NCI-H2196 treated with DMSO at 0.1 percent for 48 hours (cell line): ENCODE data around the gene ERV3-1.
A peak's percentile ranks its signal among the peaks of the same experiment; 100 is the strongest.
"Not testable (repeated sequence)": the region's sequence is repeated elsewhere in the genome, so short reads cannot be mapped to it uniquely, and the experiment has no call there.

Experiments used
- DNase-seq: peaks from one replicate; lab custom pipeline; 2025; ENCODE audit not compliant: unreplicated experiment; lab: John Stamatoyannopoulos, UW

ERV3-1 gene

GRCh38 chr7:65001291-65001814 is 5.1 kb downstream of the ERV3-1 start:
- no peak for DNase-seq

- no peak for DNase-seq
Observed at GRCh38 chr7:64999165-65000004, 7.1 kb downstream of the ERV3-1 start.

DNA sequence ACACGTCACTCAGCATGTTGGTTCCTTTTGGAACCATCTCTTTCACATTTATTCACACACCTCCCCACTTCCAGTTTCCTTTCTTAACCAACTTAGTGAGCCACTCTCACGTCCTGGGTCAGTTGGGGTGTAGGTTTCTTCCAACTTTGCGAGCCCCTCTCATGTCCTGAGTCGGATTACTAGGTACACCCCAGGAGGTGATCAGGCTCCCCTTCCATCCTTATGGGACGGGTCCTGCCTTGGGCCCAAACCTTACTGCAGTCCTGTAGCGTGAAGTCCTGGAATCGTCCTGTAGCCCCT is 7.7 kb downstream of the ERV3-1 start:
- DNase-seq: no peak

GRCh38 chr7:64997927-64998391 is 8.5 kb downstream of the ERV3-1 start:
- peak; percentile 27 for DNase-seq

- no peak for DNase-seq
Observed at GRCh38 chr7:64997164-64997908, 9.2 kb downstream of the ERV3-1 start.

GRCh38 chr7:64996305-64996704 is 10.2 kb downstream of the ERV3-1 start:
- DNase-seq: no peak

DNA sequence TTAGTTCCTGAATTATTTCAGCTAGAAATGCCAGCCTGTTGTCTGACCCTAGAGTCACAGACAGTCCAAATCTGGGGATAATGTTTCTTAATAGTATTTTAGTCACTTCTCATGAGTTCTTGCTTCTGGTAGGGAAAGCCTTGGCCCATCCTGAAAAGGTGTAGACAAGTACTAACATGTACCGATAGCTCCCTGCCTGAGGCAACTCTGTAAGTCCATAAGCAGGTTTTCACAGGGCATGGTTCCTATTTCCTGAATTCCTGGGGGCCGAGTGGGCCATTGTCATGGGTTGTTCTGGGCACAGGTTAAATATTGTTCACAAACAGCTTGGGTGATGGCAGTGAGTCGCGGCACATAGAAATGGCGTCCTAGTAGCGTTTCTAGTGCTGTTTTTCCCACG is 12.6 kb downstream of the ERV3-1 start:
- no peak for DNase-seq

GRCh38 chr7:64992971-64993370 is 13.5 kb downstream of the ERV3-1 start:
- DNase-seq: no peak

DNA sequence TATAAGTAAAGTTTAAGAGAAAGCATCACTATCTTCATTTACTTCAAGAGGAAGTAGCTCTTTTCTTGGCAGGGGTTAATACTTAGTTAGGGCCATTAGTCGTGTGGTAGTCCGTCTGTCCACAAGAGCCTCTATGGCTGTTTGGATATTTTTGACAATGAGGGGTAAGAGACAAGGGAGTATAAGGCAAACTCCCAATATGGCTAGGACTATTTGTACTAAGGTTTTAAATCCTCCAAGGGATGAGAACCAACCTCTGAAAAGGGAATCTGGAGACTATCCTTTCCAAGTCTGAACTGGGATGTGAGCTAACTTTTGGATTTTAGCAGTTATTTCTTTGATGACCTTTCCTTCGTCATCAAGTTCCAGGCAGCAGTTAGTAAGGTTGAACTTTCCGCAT is 15.6 kb downstream of the ERV3-1 start, which contains the start of gene ZNF117:
ZNF117 (minus strand) TSS at position 101 of the 400 bp plus-strand sequence.
- DNase-seq: no peak

GRCh38 chr7:64990216-64990615 is 16.3 kb downstream of the ERV3-1 start:
- no peak for DNase-seq

- DNase-seq: no peak
Observed at GRCh38 chr7:64978497-64979203, 27.8 kb downstream of the ERV3-1 start.

- DNase-seq: no peak
Observed at GRCh38 chr7:64965594-64965993, 40.9 kb downstream of the ERV3-1 start.

- peak; percentile 8 for DNase-seq
Observed at GRCh38 chr7:64959072-64959747, 47.3 kb downstream of the ERV3-1 start.

DNA sequence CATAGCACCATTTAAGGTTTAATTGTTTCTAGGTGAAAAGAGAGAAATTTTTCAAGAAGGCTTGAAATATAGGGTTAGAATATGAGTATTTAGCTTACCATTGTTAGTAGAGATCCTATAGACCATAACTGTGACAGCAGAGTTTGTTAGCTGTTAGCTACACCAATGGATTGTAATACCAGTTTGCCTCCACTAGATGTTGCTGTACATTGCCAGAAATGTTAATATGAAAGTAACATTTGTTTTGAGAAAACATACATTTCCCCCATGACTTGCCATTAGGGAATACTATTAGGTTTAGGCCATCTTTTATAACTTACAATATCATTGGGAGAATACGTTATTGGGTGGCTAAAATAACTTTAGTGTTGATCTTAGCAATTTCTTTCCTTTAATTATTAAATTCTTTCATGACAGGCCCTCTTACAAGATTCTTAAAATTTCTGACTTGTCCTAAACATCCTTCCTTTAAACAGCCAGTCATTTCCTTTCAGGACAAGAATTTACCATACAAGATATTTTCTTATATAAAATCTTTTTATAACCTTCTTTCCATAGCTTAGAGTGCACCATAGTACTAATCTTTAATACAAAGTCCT is 55.1 kb downstream of the ERV3-1 start:
- DNase-seq: peak; percentile 9

- not testable (repeated sequence) for DNase-seq
Observed at GRCh38 chr7:64950673-64951072, 55.8 kb downstream of the ERV3-1 start.

DNA sequence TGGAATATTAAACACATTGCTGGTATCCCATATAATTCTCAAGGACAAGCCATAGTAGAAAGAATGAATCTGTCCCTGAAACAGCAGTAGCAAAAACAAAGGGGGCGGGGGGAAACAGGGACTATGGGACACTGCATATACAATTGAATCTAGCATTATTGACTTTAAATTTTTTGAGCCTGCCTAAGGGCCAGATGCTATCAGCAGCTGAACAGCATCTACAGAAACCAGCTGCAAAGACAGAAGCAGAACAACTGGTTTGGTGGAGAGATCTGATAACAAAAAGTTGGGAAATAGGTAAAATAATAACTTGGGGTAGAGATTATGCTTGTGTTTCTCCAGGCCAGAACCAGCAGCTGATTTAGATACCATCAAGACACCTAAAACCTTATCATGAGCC is 57.7 kb downstream of the ERV3-1 start:
- DNase-seq: not testable (repeated sequence)

DNA sequence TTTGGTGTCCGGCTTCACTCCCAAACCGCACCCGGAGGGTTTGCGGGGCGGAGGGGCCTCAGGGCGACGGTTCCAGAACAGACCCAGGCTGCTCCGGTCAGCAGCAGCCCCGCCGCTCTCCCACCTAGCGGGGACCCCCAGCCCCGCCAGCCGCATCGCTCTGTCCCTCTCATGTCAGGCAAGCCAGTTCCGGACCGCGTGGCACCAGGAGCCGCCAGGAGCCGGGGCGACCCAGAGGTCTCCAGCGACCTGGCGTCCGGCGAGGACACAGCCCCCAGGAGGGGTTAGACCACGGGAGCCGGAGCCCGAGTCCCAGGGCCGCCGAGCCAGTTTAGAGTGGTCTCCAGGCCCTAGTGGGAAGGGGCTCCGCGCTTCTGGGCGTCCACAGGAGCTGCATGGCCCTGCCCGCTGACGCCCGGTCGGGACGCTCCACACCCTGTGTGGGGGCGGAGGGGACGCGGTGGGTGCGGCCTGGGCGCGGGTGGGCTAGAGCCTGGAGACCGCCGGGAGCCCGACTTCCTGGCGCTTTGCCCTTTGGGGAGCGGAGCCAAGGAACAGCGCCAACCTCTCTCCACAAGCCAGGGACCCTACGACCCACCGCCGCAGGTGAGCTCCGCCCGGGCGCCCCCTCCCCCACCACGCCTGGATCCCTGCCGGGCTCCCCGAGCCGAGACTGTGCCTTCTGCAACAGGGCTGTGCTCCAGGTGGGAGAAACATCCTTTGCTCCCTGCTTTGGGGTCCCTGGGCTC is 59.1 kb downstream of the ERV3-1 start:
- no peak for DNase-seq

DNA sequence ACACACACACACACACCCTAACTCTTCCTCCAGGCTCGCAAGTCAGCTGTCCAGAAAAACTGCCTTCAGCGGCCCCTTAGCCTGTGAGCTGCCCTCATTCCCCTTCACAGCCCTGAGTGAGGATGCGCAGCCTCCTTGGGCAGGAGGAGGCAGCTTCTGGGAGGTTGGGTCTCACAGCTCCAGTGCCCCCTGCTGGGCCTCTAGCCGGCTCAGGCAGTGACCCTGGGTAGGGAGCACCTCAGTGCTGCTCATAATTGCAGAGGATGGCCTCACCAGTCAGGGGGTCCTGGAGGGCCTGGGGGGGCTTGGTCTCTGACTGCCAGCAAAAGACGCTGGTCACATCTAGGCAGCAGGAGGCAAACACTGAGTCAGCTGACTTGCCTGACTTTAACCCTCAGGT is 59.7 kb downstream of the ERV3-1 start:
- no peak for DNase-seq

DNA sequence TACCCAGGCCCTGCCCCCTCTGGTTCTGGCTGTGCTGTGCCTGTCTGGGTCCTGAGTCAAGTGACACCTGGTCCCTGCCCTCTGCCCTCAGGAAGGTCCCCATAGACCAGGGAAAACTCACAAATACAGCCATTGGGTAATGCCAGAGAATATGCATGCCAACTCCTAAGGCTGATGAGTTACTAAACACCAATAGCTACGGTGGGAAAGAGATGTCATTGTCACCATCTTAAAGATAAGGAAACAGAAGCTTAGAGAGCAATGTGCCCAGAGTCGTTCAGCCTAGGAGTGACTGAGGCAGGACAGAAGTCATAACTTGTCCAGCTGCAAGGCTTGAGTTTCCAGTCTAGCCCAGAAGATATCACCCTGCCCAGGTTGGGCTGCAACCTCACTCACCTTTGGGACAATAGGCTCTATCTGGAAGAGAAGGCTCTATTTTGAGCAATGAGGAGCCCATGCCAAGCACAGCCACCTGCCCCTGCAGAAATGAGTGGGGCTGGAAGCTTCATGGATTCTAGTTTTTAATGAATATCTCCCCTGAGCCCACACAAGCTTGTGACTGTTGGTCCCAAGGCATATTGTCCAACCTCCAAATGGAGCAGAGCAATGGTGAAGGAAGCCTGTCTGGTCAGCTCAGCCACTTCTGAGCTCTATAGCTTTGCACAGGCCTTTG is 60.8 kb downstream of the ERV3-1 start:
- DNase-seq: no peak
